ENCODE results near the gene MARK2. TPM values are rescaled to one million over a fixed set of nuclear protein-coding genes. Genes with fewer than 3 reads are reported as not detected.
A peak's percentile ranks its signal among the peaks of the same experiment; 100 is the strongest.

The MARK2 gene
- 10 to 100 TPM; 20.2 to 25.5 TPM for total RNA-seq

- Histone ChIP-seq H3K27ac (peak within 1 kb of the TSS; percentile 79 to 82), H3K4me3 (peak within 1 kb of the TSS; percentile 92), H3K4me1 (ENCODE audit: control insufficient read depth in 1 of 2, low read depth in 2 of 2) (peaks cover 17 to 45% of the 10 kb centered on the region in 2 donors), H3K36me3 (no peaks in the 10 kb centered on the region), H3K9me3 (no peaks in the 10 kb centered on the region), H3K27me3 (replicated peaks; ENCODE audit: insufficient read depth) (no peaks in the 10 kb centered on the region)
- ATAC-seq (ENCODE audit: insufficient number of reproducible peaks, low FRiP score, low read depth) (peak; percentile 89), DNase-seq (ENCODE audit: low spot score) (peak; percentile 86)
- no peak for TF ChIP-seq CTCF (IDR thresholded peaks at IDR 0.05)
These were observed at the start of gene MARK2 for GRCh38 chr11:63838678-63839507. Gene MARK2 (plus strand): TSS chr11:63839110. CDS start chr11:63839507, 397 bp downstream.

GRCh38 chr11:63791495-63792167, 47.3 kb upstream of the MARK2 start:
- DNase-seq (ENCODE audit: low spot score): no peak
- Histone ChIP-seq H3K27me3 (replicated peaks; ENCODE audit: insufficient read depth) (no peaks in the 10 kb centered on the region), H3K4me1 (ENCODE audit: control insufficient read depth in 1 of 2, low read depth in 2 of 2) (no peaks in the 10 kb centered on the region), H3K4me3 (no peak overlapping the region), H3K27ac (no peak overlapping the region), H3K36me3 (no peaks in the 10 kb centered on the region), H3K9me3 (peaks cover 17% of the 10 kb centered on the region)
- ATAC-seq (ENCODE audit: insufficient number of reproducible peaks, low FRiP score, low read depth): no peak
- no peak for TF ChIP-seq CTCF (IDR thresholded peaks at IDR 0.05)

GRCh38 chr11:63793161-63793560, 45.7 kb upstream of the MARK2 start:
- no peak for DNase-seq (ENCODE audit: low spot score)
- no peak overlapping the region for H3K4me3 ChIP-seq
- H3K27me3 ChIP-seq (replicated peaks; ENCODE audit: insufficient read depth): no peaks in the 10 kb centered on the region
- H3K4me1 ChIP-seq (ENCODE audit: control insufficient read depth in 1 of 2, low read depth in 2 of 2): no peaks in the 10 kb centered on the region
- H3K36me3 ChIP-seq: no peaks in the 10 kb centered on the region
- H3K27ac ChIP-seq: no peak overlapping the region
- H3K9me3 ChIP-seq: peaks cover 17% of the 10 kb centered on the region
- no peak for ATAC-seq (ENCODE audit: insufficient number of reproducible peaks, low FRiP score, low read depth)
- no peak for TF ChIP-seq CTCF (IDR thresholded peaks at IDR 0.05)

GRCh38 chr11:63795066-63795465, 43.8 kb upstream of the MARK2 start:
- Histone ChIP-seq H3K4me1 (ENCODE audit: control insufficient read depth in 1 of 2, low read depth in 2 of 2) (no peaks in the 10 kb centered on the region), H3K4me3 (no peak overlapping the region), H3K9me3 (peaks cover 17% of the 10 kb centered on the region), H3K36me3 (no peaks in the 10 kb centered on the region), H3K27ac (no peak overlapping the region), H3K27me3 (replicated peaks; ENCODE audit: insufficient read depth) (no peaks in the 10 kb centered on the region)
- TF ChIP-seq CTCF (IDR thresholded peaks at IDR 0.05): no peak
- no peak for ATAC-seq (ENCODE audit: insufficient number of reproducible peaks, low FRiP score, low read depth)
- no peak for DNase-seq (ENCODE audit: low spot score)

GRCh38 chr11:63800921-63801320, 38.0 kb upstream of the MARK2 start:
- Histone ChIP-seq H3K4me3 (no peak overlapping the region), H3K27ac (no peak overlapping the region), H3K4me1 (ENCODE audit: control insufficient read depth in 1 of 2, low read depth in 2 of 2) (peaks cover 0 to 2% of the 10 kb centered on the region in 2 donors), H3K36me3 (no peaks in the 10 kb centered on the region), H3K27me3 (replicated peaks; ENCODE audit: insufficient read depth) (no peaks in the 10 kb centered on the region), H3K9me3 (no peaks in the 10 kb centered on the region)
- DNase-seq (ENCODE audit: low spot score) (no peak), ATAC-seq (ENCODE audit: insufficient number of reproducible peaks, low FRiP score, low read depth) (no peak)
- TF ChIP-seq CTCF (IDR thresholded peaks at IDR 0.05): no peak
